ENCODE data around the gene TFAP2D.

The TFAP2D gene

DNA sequence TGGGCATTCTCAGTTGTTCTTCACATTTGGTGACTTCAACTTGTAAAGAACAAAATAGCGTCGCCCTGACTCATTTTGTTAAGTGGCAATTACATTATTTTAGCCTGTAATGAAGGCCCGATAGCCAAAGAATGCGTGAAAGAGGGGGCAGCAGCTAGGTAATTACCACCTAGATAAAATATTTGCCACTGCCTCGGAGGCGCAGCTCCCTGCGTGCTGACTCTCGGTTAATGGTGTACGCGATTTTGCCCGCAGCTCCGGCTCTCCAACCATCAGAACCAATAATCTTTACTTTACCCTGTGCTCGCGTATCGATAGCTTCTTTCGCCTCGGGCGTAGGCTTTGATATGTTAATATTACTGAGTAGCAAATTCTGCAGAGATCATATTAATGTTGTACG is 8.7 kb downstream of the TFAP2D start:
- no peak for DNase-seq

DNA sequence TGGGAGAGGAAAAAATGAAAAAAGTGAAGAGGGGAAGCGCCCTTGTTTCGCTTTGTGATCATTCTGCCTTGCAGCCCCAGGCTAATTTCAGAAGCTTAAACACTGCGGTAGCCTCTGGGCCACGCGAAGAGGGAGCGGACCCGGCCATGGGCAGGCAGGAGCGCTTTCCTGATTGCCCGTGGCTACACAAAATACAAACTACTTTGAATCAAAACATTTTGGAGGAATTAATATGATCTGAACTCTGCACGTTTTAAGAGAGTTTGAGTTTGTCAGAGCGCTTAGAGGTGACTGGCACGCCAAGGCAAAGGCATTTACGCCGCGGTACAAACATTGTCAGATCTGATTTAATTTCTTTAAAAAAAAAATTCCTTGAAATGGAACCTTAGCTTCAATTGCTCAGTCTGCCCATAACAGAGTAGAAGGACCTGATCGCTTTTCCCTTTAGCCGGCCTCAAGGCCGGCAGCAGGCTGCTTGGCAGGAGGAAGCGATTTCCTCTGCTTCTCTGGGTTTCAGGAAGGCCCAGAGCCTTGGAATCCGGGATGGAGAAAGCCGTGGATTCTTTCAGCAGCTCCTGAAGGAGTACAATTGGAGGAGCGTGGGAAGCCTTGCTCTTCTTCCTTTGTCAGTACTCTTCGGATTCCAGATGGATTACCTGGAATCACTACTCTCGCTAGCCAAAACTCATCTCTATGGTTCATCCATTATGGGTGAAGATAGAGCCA is 9.7 kb downstream of the TFAP2D start:
- no peak for DNase-seq

GRCh38 chr6:50724381-50725124 is 11.2 kb downstream of the TFAP2D start:
- DNase-seq: no peak

GRCh38 chr6:50734488-50734887 is 21.2 kb downstream of the TFAP2D start:
- no peak for DNase-seq

DNA sequence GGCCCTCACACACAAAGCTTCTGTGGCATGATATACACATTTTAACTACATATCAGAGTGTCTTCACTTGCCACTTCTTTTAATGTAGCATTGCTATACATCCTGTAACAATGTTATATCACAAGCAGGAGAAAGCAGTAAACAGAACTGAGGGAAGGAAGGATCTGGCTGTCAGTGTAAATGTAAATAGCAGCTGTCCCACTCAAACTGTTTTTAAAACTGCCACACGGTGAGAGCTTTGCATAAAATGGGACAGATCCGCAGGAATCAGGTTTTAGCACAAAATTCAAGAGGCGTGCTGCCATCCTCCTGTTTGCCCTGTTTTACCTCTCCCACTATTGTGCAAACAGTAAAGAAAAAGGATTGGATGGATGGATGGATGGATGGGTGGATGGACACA is 28.8 kb downstream of the TFAP2D start:
- no peak for DNase-seq

GRCh38 chr6:50744976-50745375 is 31.6 kb downstream of the TFAP2D start:
- no peak for DNase-seq

DNA sequence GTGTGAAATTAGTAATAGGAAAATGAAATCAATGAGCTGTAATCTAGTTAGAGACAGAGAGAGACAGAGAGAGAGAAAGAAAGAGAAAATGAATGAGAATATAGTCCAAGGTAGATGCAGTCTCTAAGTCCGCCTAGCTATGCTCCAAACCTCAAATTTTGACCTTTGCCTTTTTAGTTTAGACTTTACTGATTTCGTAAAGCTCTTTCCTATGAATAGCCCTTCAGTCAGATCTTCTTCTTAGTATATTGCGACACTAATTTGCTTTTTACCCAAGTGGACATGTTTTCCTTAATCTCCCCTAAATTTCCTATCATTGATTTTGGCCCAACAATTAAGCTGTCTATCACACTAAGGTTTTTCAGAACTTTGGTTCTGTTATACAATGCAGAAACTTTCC is 49.5 kb downstream of the TFAP2D start:
- no peak for DNase-seq

DNA sequence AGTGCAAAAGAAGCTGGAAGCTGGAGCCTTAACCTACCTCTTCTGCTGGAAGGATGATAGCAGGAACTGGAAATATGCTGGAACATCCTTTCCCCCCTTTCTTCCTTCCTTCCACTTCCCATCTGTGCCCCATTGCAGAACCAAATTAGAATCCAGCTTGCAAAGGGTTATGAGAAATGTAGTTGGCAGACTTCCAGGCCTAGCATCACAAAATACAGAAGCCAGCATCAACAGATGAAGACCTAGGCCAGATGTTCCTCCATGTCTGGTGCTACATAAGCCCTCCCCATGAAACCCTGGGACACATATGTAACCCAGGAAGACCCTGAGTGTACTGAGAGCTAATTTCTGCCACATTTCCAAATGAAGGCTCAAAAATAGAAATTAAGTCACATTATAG is 65.4 kb downstream of the TFAP2D start:
- no peak for DNase-seq

GRCh38 chr6:50780382-50780781 is 67.1 kb downstream of the TFAP2D start:
- DNase-seq: no peak

DNA sequence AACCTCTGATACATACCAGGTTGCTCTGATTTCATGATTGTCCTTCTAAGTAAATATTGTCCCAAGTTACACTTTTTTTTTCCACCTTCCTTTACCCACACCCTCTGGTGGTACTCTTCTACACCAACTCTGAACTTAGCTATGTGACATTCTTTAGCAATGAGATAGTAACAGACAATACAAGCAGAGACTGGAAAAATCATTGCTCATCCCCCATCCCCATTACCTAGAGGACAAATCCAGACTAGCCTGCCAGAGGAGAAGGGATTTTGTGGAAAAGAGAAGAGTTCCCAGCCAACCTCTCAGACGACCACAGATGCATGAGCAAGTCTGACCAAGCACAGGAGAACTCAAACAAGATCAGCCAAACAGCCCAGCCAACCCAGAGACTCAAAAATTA is 72.6 kb downstream of the TFAP2D start:
- no peak for DNase-seq

- no peak for DNase-seq
Observed at GRCh38 chr6:50791900-50792508, 78.7 kb downstream of the TFAP2D start.

- no peak for DNase-seq
Observed at GRCh38 chr6:50792771-50793170, 79.4 kb downstream of the TFAP2D start.

GRCh38 chr6:50795574-50795973 is 82.2 kb downstream of the TFAP2D start:
- DNase-seq: no peak

DNA sequence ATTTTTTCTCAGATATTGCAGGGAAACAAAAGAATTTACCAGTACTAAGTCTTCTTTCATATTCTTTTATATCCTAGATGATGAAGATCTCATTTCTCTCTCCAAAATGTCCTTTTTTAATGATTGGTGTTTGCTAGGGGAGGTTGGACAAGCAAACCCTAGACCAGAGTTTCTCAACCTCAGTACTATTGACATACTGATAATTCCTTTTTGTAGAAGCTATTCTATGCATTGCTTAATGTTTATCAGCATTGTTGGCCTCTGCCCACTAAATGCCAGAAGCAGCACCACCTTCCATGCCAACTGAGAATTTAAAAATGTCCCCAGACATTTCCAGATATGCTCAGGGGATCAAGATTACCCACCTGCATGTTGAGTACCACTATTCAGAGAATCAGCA is 91.0 kb downstream of the TFAP2D start:
- no peak for DNase-seq

GRCh38 chr6:50807035-50807434 is 93.7 kb downstream of the TFAP2D start:
- no peak for DNase-seq

DNA sequence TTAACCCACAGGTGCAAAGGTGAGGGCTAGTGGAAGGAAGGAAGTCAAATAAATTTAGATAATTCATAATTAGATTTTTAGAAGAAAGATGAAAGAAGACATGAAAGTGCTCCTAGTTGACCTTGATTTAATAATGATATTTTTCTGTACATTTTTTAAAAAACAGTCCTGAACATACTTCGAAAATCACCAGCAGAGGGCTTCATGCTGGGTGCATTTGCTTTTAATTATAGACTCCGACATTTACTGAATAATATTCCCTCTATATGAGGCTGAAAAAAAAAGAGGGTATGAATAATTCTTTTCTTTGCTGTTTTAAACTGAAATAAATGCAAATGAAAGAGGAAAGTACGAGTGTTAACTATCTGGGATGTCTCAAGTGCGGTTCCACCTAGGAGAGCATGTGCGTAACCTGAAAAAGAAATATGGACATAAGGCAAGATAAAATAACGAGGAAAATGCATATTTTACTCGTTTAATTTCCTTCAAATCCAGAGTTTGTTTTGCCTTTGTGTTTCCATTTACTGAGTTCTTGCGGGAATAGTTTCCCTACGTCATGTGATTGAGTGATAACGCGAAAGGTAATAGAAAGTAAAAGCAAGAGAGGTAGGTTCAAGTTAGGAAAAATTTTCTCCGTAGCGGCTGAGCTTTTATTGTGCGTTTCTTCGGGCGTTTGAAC is 102.2 kb downstream of the TFAP2D start:
- no peak for DNase-seq

DNA sequence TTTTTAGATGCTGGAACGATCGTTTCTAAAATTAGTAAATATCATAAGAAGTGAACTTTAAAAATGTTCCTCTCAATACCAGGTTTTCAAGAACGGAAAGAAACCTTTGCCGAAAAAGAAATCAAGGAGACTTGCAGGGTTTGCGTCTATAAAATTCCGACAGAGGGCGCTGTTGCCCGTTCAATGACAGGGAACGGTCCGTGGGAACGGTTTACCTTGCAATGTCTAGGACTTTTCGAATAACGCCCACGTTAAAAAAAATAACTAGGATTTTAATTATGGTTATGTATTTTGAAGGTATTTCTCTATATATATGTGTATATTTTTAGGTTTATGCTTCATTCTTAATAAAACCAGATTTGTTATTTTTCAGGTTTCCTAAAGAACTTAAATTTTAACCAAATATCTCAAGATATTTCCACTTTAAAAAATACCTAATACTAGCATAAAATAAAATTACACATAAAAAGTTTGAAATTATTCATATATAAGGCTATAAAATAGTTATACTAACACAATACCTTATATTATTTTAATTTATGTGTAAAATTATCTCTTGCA is 102.9 kb downstream of the TFAP2D start:
- DNase-seq: peak; percentile 12

GRCh38 chr6:50816947-50817645 is 103.8 kb downstream of the TFAP2D start:
- DNase-seq: no peak

GRCh38 chr6:50817646-50817950 is 104.3 kb downstream of the TFAP2D start:
- no peak for DNase-seq

DNA sequence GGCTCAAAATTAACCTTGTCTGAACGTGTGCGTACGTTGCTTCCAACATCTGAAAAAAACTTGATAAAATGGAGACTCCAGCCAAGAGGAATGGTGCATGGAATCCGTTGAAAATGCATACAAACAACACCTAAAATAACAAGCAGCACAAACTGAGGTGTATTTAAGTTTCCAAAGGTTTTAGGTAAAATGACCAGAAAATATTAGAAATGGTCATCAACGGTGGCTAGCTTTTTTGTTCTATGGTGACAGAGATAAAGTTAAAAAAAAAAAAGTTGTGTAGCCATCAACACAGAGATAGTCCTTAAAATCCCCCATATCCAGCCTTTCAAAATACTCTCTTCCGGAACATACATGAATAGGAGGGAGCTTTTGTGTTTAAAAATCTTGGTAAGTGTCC is 104.7 kb downstream of the TFAP2D start:
- no peak for DNase-seq

GRCh38 chr6:50818673-50819072 is 105.3 kb downstream of the TFAP2D start, which contains the start of gene TFAP2B:
TFAP2B (plus strand) TSS chr6:50818871; CDS start chr6:50818892, 21 bp downstream.
- DNase-seq: no peak

- DNase-seq: no peak
Observed at GRCh38 chr6:50819466-50819903, 106.2 kb downstream of the TFAP2D start.

Data from central memory CD4-positive, alpha-beta T cell (primary cell).